GM12872 (cell line): ENCODE data around the gene VWA8.

ENCODE experiments used
- TF ChIP-seq, protein P1 (sequence below): IDR thresholded peaks from 3 replicates; pipeline ENCODE4 v1.5.1; 2011; ENCODE audit warnings: low read depth, mild to moderate bottlenecking, low read length, moderate library complexity; ENCODE audit not compliant: insufficient read depth

Gene VWA8

DNA sequence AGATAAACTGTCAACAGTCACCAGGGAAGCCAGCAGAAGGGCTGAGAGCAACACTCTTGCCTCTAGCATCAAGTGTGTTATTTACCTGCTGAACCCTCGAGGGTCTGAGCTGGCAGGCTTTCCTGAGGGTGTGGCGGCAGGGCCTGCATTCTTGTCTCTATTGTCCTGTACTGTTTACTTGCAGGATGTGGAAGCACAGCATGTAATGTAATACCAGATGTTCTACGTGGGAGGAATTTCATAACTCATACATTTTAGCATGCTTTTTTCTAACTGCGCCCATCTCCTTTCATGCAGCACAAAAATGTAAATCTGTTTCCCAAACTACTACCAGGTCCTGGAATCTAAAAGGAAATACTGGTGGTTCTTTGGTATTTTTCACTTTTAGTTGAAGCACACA, 350.5 kb downstream of the VWA8 start:
- TF ChIP-seq, protein P1, sequence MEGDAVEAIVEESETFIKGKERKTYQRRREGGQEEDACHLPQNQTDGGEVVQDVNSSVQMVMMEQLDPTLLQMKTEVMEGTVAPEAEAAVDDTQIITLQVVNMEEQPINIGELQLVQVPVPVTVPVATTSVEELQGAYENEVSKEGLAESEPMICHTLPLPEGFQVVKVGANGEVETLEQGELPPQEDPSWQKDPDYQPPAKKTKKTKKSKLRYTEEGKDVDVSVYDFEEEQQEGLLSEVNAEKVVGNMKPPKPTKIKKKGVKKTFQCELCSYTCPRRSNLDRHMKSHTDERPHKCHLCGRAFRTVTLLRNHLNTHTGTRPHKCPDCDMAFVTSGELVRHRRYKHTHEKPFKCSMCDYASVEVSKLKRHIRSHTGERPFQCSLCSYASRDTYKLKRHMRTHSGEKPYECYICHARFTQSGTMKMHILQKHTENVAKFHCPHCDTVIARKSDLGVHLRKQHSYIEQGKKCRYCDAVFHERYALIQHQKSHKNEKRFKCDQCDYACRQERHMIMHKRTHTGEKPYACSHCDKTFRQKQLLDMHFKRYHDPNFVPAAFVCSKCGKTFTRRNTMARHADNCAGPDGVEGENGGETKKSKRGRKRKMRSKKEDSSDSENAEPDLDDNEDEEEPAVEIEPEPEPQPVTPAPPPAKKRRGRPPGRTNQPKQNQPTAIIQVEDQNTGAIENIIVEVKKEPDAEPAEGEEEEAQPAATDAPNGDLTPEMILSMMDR: no peak

- TF ChIP-seq, protein P1: no peak
Measured at GRCh38 chr13:41609828-41610227, 351.1 kb downstream of the VWA8 start.

DNA sequence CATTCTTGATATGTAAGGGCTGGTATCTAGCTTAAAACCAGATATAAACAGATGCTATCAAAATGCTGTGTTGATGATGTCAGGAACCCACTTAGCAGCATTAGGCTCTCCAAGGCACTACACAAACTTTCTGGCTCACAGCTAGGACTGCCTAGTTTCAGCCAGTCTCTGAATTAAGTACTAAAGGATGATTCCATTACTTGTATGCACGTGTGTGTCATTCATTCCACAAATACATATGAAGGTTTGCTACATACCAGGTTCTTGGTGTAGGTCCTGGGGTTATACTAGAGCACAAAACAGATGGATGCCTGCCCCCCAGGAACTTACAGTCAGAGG, 352.1 kb downstream of the VWA8 start:
- TF ChIP-seq, protein P1: no peak

DNA sequence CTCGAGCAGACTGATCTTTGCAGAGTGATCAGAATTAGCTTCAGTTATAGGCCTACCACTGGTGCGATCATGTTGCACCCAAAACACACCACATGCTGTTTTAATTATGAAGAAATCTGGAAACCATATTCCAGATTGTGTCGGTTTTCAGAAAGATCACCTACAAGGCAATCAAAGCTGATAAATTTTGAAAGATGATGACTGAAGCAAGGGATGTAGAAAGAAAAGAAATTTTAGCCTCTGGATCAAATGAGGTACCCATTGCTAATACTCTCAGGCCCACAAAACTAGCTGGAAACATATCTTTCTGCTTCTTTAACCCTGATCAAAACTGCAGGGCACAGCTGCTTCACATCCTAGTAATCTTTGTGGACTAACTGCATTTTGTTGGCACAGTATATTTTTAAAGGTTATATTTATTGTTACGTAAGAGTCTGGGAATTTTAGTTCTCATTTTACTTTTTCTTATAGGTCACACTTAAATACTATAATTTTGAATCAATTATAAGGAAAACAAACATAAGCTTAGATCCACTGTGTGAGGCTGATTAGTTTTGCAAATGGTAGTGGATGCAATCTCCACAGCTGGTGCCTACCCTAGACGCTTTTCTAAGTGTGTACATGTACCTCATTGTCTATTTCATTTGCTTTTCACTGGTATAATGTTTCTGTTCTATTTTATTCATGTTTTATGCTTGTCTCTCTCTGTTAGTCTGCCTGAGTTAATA, 352.6 kb downstream of the VWA8 start:
- TF ChIP-seq, protein P1: no peak

GRCh38 chr13:41606646-41607045, 354.3 kb downstream of the VWA8 start:
- TF ChIP-seq, protein P1: no peak

DNA sequence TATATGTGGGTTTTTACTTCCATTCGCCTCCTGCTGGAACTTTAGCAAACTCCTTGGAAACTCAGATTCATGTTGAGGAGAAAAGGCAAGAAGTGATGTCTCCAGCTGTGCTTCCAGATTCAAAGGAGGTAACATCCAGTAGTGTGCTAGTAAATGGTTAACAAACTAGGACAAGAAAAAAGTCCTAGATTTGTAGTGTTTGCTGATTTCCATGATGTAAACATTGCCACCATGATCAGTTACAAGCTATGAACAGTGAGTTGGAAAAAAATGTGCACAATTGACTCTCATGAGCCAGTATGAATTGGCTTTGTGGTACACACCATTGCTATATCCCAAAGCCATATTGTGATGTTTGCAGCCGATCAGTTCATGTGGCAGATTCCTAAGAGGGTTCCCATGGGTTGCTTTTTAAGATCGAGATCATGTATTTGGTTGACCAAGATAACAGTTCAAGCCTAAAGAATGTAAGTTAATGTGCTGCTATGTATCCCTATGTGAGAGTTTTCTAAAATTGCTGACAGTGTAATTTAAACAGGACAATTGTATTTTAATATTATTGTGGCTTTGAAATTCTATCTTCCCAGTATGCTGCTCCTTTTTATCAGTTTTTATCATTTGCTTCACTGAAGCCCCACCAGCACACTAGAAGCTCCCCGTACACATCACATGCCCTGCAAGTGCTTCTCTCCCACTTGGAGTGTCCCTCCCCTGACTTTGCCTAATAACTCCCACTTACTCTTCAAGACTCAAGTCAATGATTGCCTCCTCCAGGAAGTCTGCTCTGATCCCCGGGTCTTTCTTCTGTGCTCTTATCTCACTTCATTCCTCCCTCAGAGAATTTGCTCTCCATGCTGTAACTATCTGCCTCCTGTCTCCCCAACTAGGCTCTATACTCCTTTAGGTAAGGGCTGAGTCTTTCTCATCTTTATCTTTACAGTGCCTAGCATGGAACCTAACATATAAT, 355.3 kb downstream of the VWA8 start:
- TF ChIP-seq, protein P1: no peak

- TF ChIP-seq, protein P1: no peak
Measured at GRCh38 chr13:41603917-41604316, 357.0 kb downstream of the VWA8 start.
